NCI-H1092 (cell line): ENCODE results near the gene UQCRHL.

ENCODE experiments used
- DNase-seq: peaks from one replicate; lab custom pipeline; 2025; lab: John Stamatoyannopoulos, UW

Gene UQCRHL

DNA sequence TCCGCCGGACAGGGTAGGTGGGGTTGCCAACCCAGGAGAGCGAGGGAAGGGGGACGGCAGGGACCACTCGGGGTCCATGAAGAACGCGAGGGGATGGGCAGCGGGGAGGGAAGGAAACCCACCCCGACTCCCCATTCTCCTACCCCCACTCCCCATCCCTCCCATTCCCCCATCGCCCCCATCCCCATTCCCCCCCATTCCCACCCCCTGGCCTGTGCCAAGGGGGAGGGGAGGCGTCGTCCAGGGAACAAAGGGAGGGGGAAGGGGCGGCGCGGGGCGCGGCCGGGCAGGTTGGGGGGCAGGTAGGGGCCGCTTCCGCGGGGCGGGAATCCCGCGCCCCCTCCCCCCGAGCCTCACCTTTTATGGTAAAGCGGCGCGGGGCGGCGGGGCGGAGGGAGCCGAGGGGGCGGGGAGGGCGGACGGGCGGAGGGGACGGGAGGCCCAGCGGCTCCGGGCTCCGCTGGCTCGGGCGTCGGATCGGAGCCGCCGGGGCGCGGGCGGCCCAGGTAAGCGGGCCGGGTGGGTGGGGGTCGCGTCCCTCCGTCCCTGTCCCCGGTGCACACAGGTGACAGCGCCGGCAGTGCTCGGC lies 49.0 kb downstream of the UQCRHL start, which contains the start of gene FBLIM1:
FBLIM1 (plus strand) TSS at position 453 of the 589 bp plus-strand sequence. CDS start 6,189 bp downstream, outside the sequence.
- DNase-seq: no peak

GRCh38 chr1:15757575-15758342 lies 49.7 kb downstream of the UQCRHL start:
- DNase-seq: no peak
